Smooth muscle cell (in vitro differentiated cells): ENCODE data around the gene GRIK4. TPM values are rescaled to one million over a fixed set of nuclear protein-coding genes. Genes with fewer than 3 reads are reported as not detected.

Source experiments
- DNase-seq: peaks from one replicate; lab custom pipeline; 2025; ENCODE audit not compliant: unreplicated experiment; lab: John Stamatoyannopoulos, UW
- H2AFZ ChIP-seq: fragments of 200-600 bp; sonication (generic); 2 replicates; pipeline ENCODE4 v1.6.0; 2016; ENCODE audit warnings: antibody characterized with exemption, low read depth, mild to moderate bottlenecking
- H3F3A ChIP-seq: fragments of 200-600 bp; sonication (generic); 2 replicates; pipeline ENCODE4 v1.6.0; 2017; ENCODE audit warnings: antibody characterized with exemption, low read depth
- H3K27ac ChIP-seq: fragments of 200-600 bp; sonication (generic); 2 replicates; pipeline ENCODE4 v1.5.1; 2016; ENCODE audit warnings: low read depth, mild to moderate bottlenecking
- H3K27me3 ChIP-seq: fragments of 200-600 bp; sonication (generic); 2 replicates; pipeline ENCODE4 v1.6.1; 2016; ENCODE audit warnings: low read depth, mild to moderate bottlenecking
- H3K36me3 ChIP-seq: fragments of 200-600 bp; sonication (generic); 2 replicates; pipeline ENCODE4 v1.5.1; 2016; ENCODE audit warnings: low read depth
- H3K4me1 ChIP-seq: fragments of 200-600 bp; sonication (generic); 2 replicates; pipeline ENCODE4 v1.5.1; 2016; ENCODE audit warnings: low read depth
- H3K4me2 ChIP-seq: fragments of 200-600 bp; sonication (generic); 2 replicates; pipeline ENCODE4 v1.6.0; 2016; ENCODE audit warnings: mild to moderate bottlenecking
- H3K4me3 ChIP-seq: fragments of 200-600 bp; sonication (generic); 2 replicates; pipeline ENCODE4 v1.5.1; 2016; ENCODE audit warnings: mild to moderate bottlenecking
- H3K79me2 ChIP-seq: fragments of 200-600 bp; sonication (generic); 2 replicates; pipeline ENCODE4 v1.6.0; 2016; ENCODE audit warnings: low read depth, mild to moderate bottlenecking
- H3K9ac ChIP-seq: fragments of 200-600 bp; sonication (generic); 2 replicates; pipeline ENCODE4 v1.6.0; 2016; ENCODE audit warnings: low read depth
- H3K9me3 ChIP-seq: fragments of 200-600 bp; sonication (generic); replicated peaks from 2 replicates; pipeline ENCODE4 v1.5.1; 2016; ENCODE audit warnings: low read depth
- H4K20me1 ChIP-seq: fragments of 200-600 bp; sonication (generic); 2 replicates; pipeline ENCODE4 v1.6.0; 2016; ENCODE audit warnings: low read depth
- WGBS: methylation state at CpG from one replicate; pipeline ENCODE4 v1.1.7; 2016; ENCODE audit warnings: low lambda C conversion rate; 5-methylcytosine and 5-hydroxymethylcytosine counted together
- polyA plus RNA-seq: library from polyadenylated mRNA; unstranded; fragments of >200 nt; fragmentation: Nextera tagmentation; extraction: Ambion mirVana; gene quantifications from 2 replicates; pipeline ENCODE4 v1.2.1, GENCODE V29; 2016
- total RNA-seq: library from RNA; depleted of rRNA; stranded (reverse); fragments of >200 nt; gene quantifications from 2 replicates; pipeline ENCODE4 v1.2.3, GENCODE V29; 2014
- TF ChIP-seq, protein P1 (sequence below): fragments of 200-600 bp; sonication (generic); IDR thresholded peaks from 2 replicates; pipeline ENCODE4 v1.5.1; 2017; ENCODE audit warnings: borderline replicate concordance, mild to moderate bottlenecking, antibody characterized with exemption; ENCODE audit not compliant: insufficient read depth, poor library complexity, severe bottlenecking

GRIK4 gene
- total and polyA plus RNA-seq, 2 experiments from 2014 or later, result not detected

GRCh38 chr11:120482149-120482548 lies 29.4 kb upstream of the GRIK4 start:
- Histone ChIP-seq H3K79me2 (no peaks in the 10 kb centered on the region), H3K36me3 (peaks cover 30% of the 10 kb centered on the region), H3K4me1 (no peaks in the 10 kb centered on the region), H3K4me2 (no peak overlapping the region), H3K9ac (no peak overlapping the region), H3K27me3 (no peaks in the 10 kb centered on the region), H3K27ac (no peak overlapping the region), H3F3A (no peaks in the 10 kb centered on the region), H3K9me3 (no peaks in the 10 kb centered on the region), H2AFZ (no peak overlapping the region), H3K4me3 (no peak overlapping the region), H4K20me1 (peaks cover 3% of the 10 kb centered on the region)
- TF ChIP-seq, protein P1, sequence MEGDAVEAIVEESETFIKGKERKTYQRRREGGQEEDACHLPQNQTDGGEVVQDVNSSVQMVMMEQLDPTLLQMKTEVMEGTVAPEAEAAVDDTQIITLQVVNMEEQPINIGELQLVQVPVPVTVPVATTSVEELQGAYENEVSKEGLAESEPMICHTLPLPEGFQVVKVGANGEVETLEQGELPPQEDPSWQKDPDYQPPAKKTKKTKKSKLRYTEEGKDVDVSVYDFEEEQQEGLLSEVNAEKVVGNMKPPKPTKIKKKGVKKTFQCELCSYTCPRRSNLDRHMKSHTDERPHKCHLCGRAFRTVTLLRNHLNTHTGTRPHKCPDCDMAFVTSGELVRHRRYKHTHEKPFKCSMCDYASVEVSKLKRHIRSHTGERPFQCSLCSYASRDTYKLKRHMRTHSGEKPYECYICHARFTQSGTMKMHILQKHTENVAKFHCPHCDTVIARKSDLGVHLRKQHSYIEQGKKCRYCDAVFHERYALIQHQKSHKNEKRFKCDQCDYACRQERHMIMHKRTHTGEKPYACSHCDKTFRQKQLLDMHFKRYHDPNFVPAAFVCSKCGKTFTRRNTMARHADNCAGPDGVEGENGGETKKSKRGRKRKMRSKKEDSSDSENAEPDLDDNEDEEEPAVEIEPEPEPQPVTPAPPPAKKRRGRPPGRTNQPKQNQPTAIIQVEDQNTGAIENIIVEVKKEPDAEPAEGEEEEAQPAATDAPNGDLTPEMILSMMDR, result no peak
- 99% methylated on average over 6 of the region's 6 CpGs for WGBS
- DNase-seq, result no peak

DNA sequence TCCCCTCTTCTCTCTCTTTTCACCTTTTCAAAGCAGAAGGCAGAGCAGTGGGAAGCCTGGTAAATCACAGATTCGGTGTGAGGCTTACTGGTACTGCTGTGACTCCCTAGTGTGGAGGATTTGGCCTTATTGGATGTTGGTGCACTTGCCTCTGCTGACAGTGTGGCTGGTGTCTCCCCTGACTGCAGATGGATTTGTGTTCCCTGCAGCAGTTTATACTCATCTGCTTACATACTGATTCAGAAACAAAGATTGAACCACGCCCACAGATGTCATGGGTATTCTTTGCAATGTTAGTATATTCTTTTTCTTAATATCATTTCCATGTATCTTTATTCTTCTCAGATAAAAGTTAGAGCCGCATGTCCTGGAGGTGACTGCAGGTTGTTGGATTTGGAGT lies 26.8 kb upstream of the GRIK4 start:
- no peaks in the 10 kb centered on the region for H3K79me2 ChIP-seq
- no peak overlapping the region for H3K27ac ChIP-seq
- H3K4me1 ChIP-seq, result no peaks in the 10 kb centered on the region
- no peak overlapping the region for H3K4me2 ChIP-seq
- no peak overlapping the region for H2AFZ ChIP-seq
- peaks cover 3% of the 10 kb centered on the region for H4K20me1 ChIP-seq
- H3K9me3 ChIP-seq, result no peaks in the 10 kb centered on the region
- no peak for DNase-seq
- H3K4me3 ChIP-seq, result no peak overlapping the region
- WGBS, result 99% methylated on average over 3 of the region's 3 CpGs
- H3K9ac ChIP-seq, result no peak overlapping the region
- H3K36me3 ChIP-seq, result peaks cover 16% of the 10 kb centered on the region
- no peaks in the 10 kb centered on the region for H3K27me3 ChIP-seq
- H3F3A ChIP-seq, result no peaks in the 10 kb centered on the region
- TF ChIP-seq, protein P1, result no peak

DNA sequence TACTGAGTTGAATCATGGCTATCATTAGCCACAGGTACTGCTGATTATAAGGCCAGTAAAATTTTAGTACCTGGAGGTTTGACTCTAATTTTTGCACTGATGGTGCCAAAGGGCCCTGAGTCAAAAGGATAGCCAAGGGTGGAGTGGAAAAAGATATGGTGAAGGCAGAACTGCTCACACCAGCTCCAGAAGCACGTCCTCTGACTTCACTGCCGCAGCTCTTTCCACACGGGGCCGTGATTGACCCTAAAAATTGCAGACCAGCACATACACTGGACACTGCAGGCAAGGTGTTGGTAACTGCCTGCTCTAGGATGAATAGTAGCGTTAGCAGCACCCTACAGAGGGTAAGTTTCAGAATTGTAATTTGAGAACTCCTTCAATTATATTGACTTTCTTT lies 25.4 kb upstream of the GRIK4 start:
- H3K79me2 ChIP-seq, result no peaks in the 10 kb centered on the region
- H2AFZ ChIP-seq, result no peak overlapping the region
- no peaks in the 10 kb centered on the region for H3K9me3 ChIP-seq
- peaks cover 3% of the 10 kb centered on the region for H4K20me1 ChIP-seq
- no peak overlapping the region for H3K4me3 ChIP-seq
- no peaks in the 10 kb centered on the region for H3K4me1 ChIP-seq
- 96% methylated on average over 5 of the region's 5 CpGs for WGBS
- H3K27me3 ChIP-seq, result no peaks in the 10 kb centered on the region
- TF ChIP-seq, protein P1, result no peak
- H3F3A ChIP-seq, result no peaks in the 10 kb centered on the region
- no peak for DNase-seq
- peaks cover 12% of the 10 kb centered on the region for H3K36me3 ChIP-seq
- no peak overlapping the region for H3K27ac ChIP-seq
- no peak overlapping the region for H3K9ac ChIP-seq
- H3K4me2 ChIP-seq, result no peak overlapping the region

GRCh38 chr11:120489799-120490198 lies 21.7 kb upstream of the GRIK4 start:
- no peak overlapping the region for H3K27ac ChIP-seq
- no peaks in the 10 kb centered on the region for H3K4me1 ChIP-seq
- peaks cover 3% of the 10 kb centered on the region for H4K20me1 ChIP-seq
- no peak overlapping the region for H3K4me2 ChIP-seq
- H3K9ac ChIP-seq, result no peak overlapping the region
- TF ChIP-seq, protein P1, result no peak
- no peaks in the 10 kb centered on the region for H3K27me3 ChIP-seq
- no peaks in the 10 kb centered on the region for H3K79me2 ChIP-seq
- WGBS, result 100% methylated on average over 1 of the region's 1 CpG
- H3F3A ChIP-seq, result no peaks in the 10 kb centered on the region
- H3K36me3 ChIP-seq, result peaks cover 9% of the 10 kb centered on the region
- no peak overlapping the region for H2AFZ ChIP-seq
- no peaks in the 10 kb centered on the region for H3K9me3 ChIP-seq
- DNase-seq, result no peak
- H3K4me3 ChIP-seq, result no peak overlapping the region
